ENCODE measurements around the gene FBXO2.

- TF ChIP-seq, protein P1, sequence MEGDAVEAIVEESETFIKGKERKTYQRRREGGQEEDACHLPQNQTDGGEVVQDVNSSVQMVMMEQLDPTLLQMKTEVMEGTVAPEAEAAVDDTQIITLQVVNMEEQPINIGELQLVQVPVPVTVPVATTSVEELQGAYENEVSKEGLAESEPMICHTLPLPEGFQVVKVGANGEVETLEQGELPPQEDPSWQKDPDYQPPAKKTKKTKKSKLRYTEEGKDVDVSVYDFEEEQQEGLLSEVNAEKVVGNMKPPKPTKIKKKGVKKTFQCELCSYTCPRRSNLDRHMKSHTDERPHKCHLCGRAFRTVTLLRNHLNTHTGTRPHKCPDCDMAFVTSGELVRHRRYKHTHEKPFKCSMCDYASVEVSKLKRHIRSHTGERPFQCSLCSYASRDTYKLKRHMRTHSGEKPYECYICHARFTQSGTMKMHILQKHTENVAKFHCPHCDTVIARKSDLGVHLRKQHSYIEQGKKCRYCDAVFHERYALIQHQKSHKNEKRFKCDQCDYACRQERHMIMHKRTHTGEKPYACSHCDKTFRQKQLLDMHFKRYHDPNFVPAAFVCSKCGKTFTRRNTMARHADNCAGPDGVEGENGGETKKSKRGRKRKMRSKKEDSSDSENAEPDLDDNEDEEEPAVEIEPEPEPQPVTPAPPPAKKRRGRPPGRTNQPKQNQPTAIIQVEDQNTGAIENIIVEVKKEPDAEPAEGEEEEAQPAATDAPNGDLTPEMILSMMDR (IDR thresholded peaks at IDR 0.05), result no peak
- TF ChIP-seq POLR2AphosphoS5 (IDR thresholded peaks at IDR 0.05), result no peak
- no peak for TF ChIP-seq POLR2A (IDR thresholded peaks at IDR 0.05)
Measured at GRCh38 chr1:11693917-11694316, 39.7 kb upstream of the FBXO2 start.
